Fibroblast of the conjunctiva (primary cell): ENCODE results near the gene DNAJB6.
A peak's percentile ranks its signal among the peaks of the same experiment; 100 is the strongest.
"Not testable (repeated sequence)": the region's sequence is repeated elsewhere in the genome, so short reads cannot be mapped to it uniquely, and the experiment has no call there.

ENCODE experiments used
- DNase-seq: peaks from one replicate; pipeline ENCODE4 v3.0.0-alpha.2; 2010; ENCODE audit warnings: low read depth

The DNAJB6 gene

GRCh38 chr7:157323401-157323800 lies 13.4 kb upstream of the DNAJB6 start:
- no peak for DNase-seq

DNA sequence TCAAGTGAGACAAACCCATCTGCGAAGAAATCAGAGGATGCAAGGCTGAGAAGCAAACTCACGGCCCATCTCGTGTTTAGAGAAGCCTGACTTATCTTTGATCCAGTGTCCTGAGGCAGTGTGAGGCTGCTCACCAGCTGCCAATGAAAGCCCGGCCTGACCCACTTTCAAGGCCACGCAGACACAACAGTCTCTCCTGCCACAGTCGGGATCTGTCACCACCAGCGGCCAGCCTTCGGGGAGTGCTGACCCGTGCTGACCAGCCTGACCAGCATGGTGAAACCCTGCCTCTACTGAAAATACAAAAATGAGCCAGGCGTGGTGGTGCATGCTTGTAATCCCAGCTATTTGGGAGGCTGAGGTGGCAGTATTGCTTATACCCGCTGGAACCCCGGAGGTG lies 7.4 kb upstream of the DNAJB6 start:
- no peak for DNase-seq

- DNase-seq = not testable (repeated sequence)
Observed at GRCh38 chr7:157330567-157330966, 6.2 kb upstream of the DNAJB6 start.

GRCh38 chr7:157331049-157331448 lies 5.8 kb upstream of the DNAJB6 start:
- DNase-seq = not testable (repeated sequence)

DNA sequence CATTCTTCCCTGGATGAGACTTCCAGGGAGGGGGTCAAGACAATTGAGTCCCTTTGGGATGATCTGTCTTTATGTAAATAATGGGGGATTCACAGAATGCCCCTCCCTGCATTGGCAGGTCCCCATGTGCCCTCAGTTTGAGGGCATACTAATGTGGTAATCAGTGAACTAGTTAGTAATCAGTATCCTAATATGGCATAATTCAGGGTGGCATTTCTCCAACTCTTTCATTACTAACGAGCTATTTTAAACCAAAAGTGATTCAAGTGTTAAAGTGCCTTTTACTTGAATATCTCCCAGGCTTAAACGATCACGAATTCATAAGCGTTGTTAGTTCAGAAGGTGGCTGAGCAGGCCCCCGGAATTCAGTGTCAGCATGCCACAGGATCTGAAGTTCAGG lies 1.6 kb upstream of the DNAJB6 start:
- DNase-seq = no peak

DNA sequence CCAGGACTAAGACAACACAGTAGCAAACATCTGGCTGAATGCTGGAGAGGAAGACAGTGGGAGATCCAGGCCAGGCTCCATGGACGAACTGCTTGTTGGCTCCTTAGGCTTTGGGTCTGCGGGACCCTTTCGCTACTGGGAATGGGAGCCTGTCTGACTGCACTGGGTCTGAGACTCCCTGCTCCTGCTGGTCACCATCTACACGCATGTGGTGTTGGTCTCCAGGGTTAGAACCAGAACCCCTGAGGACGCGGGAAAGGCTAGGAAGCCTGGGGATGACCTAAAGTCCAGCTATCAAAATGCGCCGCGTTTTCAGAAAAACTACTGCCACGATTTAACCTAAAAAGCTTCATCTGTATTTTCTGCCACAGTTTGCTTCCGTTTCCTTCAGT lies 817 bp upstream of the DNAJB6 start:
- no peak for DNase-seq

DNA sequence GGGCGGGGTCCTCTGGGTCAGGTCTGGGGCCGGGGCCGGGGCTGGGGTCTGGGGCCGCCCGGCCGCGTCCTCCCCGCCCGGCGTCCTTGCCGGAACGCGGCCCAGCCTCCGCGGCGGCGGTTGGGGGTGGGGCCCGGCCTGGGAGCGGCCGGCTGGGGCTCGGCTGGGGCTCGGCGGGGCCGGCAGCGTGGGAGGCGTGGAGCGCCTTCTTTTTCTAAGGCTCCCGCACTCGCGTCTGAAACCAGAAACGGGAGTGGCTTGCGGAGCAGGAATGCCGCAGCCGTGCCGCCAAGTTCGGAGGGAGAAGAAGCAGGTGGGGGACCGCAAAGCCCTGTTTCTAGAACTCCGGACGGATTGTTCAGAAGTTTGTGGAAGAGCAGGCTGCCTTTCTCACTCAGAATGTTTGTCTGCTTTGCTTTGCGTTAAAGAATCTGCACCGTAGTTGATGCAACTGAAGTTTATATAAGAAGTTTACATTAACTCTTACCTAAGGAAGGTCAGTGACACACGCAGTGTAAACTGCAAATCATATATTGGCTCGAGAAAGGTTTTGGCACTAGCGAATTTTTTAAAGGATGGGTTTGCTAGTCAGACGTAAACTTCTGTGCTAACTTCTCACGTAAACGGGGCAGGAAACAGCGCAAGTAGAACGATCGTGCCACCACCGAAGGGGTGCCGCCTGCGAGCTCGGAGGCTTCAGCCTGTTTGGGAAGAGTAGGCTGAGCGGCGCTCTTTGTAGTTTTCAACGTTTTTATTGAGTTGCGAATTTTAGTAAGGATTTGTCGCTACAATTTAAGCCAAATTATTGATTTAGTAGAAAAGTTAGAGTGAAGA lies 729 bp downstream of the DNAJB6 start:
- DNase-seq = no peak

DNA sequence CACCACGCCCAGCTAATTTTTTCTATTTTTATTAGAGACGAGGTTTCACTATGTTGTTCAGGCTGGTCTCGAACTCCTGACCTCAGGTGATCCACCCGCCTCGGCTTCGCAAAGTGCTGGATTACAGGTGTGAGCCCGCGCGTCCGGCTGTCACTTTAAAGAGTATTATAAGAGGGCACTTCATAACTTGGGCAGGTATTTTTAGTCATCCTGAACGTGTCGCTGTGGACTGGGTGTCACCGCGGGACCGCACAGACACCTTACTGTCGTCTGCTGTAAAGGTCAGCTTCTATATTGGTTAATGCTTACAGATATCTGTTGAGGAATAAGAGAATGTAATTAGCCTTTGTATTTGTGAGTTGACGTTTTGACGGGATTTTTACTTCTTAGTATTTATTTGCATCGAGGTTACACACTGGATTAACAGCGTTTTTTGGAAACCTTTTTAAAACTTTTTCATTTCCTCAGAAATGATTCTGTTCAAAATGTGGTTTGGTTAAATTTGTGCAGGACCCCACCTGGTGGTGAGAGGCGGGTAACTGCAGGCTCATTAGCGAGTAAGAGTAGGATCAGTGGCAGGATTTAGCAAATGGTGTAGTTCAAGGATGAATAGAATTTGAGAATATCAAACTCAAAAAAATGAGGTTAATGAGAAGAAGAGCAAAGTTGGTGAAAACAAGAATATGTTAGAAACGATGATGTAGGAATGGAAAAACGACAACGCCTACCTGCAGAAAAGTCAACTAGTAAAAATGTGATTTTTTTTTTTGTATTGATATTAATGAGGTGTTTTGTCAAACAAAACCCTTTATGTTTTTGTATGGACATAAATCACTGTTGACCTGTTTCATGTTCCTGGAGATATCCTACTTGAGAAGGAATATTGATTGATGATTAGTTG lies 3.2 kb downstream of the DNAJB6 start:
- DNase-seq = peak; percentile 56

DNA sequence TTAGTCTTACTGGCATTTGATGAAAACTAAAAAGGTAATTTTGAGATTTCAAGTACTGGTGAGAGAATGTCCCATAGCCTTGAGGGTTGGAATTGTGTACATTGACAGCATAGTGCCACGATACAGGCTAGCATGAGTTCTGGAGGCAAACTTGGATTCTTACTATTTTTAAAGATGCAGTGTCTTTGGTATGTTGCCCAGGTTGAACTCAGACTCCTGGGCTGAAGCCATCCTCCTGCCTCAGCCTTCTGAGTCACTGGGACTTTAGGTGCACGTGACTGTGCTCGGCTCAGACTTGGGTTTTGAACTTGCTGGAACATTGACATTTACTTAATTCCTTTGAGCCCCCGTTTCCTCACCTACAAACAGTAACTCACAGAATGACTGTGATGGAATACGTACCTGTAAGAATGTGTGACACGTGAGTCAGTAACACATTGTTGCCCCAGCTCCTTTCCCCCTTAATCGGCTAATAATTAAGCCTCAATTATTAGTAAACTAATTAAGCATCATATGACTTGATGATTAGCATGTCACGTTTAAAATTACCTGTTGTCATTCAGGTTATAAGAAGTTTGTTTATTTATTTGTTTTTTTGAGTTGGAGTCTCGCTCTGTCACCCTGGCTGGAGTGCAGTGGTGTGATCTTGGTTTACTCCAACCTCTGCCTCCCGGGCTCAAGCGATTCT lies 10.6 kb downstream of the DNAJB6 start:
- DNase-seq = peak; percentile 83

GRCh38 chr7:157348548-157348947 lies 11.7 kb downstream of the DNAJB6 start:
- no peak for DNase-seq

DNA sequence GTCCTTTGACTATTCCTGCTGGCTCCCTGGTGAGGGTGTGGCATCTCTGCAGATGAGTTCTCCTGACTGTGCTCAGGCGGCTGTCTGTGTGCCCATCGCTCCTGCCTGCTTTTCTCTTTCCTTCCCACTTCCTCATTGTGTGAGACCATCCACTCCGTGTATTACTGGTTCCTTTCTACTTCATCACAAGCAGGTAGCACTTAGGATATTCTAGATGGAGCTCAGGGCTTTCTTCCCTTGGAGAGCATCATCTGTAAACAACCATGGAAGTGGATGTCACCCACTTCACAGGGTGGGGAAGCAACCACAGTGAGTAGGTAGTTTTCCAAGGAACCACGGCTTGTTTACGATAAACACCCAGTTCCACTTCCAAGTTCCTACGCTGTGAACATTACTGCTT lies 15.7 kb downstream of the DNAJB6 start:
- no peak for DNase-seq

DNA sequence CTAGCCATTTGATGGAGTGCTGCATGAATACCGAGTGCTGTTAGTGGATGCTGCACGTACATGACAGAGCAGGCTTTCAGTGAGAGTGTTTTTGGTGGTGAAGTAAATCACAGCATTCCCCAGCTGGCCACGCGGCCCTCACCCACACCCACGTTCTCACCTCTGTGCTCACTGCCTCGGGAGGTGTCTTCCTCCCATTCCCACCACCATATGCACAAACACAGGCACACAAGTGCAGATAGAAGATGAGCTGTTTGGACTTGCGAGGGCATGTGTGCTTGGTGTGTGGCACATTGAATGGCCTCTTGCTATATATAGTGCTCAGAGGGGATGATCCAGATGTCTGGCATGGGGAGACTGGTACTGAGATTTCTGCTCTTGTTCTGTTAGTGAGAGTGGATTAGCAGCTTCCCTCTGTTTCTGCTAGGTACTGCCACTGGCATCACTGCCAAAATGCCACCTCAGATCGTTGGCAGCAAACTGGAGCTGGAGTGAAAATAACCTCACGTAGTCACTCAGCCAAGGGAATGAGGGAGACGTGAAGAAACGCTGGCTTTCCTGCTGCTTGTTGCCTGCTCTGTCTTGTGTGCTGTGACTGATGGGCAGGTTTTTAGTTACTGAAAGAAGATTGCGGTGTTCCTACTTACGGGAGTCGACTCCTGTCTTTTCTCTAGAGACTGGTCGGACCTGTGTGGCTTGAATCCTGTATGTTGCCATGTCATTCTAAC lies 19.1 kb downstream of the DNAJB6 start:
- no peak for DNase-seq

GRCh38 chr7:157357129-157358040 lies 20.6 kb downstream of the DNAJB6 start:
- no peak for DNase-seq

DNA sequence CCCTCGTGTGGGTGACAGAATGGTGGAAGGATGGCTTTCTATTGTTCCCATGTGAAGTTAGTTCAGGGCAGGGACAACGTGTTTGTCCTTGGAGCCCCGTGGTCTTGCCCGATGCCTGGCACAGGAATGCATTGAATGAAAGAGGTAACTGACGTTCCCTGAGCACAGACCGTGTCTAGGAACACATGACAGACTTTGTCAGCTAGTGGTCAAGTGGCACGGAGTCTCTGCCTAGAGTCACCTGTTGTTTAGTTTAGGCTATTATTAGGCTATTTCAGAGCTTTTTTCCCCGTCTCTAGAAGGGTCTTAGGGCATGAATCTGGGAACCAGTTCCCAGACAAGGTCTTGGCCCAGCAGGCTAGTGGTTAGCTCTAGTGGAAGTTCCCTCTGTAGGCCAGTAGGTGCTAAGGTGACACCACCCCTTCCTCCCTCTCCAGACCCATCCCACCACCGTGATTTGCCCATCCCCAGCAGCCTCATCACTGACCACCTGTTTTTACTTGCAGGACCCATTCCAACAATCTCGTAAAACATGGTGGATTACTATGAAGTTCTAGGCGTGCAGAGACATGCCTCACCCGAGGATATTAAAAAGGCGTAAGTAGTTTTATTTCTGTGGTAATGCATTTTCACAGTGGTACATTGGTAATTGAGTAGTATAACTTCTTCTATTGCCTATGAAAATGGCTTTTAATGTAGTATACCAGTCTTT lies 21.4 kb downstream of the DNAJB6 start:
- no peak for DNase-seq

GRCh38 chr7:157358753-157359096 lies 21.9 kb downstream of the DNAJB6 start:
- DNase-seq = no peak

- no peak for DNase-seq
Observed at GRCh38 chr7:157359581-157359980, 22.8 kb downstream of the DNAJB6 start.

DNA sequence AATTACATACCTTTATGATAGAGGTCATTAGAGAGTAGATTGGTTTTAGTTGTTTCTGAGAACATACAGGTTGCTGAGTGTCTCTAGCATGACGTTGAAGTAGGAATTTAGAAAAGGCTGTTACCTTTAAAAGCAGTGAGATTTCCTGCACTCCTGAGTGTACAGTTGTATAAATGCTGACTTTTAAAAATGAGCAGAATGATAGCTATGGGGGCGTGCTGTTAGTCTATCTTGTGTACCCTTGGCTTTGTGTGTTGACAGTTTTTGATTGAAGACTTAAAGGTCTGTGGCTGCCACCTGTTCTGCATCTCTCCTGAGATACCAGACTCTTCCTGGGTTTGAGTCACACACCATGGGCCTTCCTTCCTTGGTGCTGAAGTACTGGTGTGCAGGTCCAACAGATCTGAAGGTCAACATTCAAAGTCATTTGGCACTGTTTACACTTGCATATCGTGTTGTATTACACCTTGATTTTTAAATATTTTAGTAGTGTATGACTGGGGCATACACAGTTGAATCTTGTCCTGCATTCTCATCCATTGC lies 23.8 kb downstream of the DNAJB6 start:
- no peak for DNase-seq

DNA sequence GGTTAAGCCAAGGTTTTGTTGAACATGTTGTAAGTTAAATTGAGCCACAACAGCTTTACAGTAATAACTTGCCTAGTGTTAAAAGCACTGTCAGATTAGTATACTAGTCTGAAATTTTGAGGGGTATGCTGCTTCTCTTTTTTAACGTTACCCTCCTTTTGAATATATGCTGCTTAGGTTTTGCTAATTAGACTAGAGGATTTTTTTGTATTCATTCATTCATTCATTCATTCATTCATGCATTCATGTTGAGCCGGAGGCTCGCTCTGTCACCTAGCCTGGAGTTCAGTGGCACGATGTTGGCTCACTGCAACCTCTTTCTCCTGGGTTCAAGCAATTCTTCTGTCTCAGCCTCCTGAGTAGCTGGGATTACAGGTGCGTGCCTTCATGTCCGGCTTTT lies 24.7 kb downstream of the DNAJB6 start:
- no peak for DNase-seq

DNA sequence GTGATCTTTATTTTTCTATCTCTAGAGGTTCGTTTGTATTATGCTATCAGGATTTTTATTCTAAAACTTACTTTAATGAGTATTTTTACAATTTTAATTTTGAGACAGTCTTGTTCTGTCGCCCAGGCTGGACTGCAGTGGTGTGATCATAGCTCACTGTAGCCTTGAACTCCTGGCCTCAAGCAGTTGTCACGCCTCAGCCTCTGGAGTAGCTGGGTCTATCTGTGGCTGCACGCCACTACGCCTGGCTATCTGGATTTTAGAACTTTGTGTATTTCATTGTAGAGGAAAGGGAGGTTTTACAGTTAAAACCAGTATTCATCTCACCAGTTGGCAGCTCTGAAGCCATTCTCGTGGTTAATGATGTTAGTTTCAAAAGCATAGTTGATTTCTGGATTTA lies 25.9 kb downstream of the DNAJB6 start:
- DNase-seq = no peak

DNA sequence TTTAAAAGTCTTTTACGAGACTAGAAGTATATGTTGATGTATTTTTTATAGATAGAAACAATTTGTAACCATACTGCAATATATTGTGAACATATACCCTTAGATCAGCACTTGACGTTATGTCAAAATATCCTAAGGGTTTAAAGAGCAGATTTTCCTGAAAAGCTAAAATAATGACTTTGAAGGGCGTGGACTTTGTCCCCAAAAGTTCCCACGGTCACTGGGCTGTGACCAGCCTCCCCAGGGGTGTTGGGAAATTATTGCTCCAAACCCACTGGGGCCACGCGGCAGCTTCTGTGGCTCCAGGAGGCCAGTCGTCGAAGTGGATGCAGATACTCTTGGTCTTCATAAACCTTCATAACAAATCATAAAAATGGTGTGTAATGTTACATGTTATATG lies 29.9 kb downstream of the DNAJB6 start:
- no peak for DNase-seq
